Panc1 (cell line): Measurements from ENCODE around the gene MRPL17. TPM values are rescaled to one million over a fixed set of nuclear protein-coding genes. Genes with fewer than 3 reads are reported as not detected.

ENCODE experiments used
- ATAC-seq: fragments of 200-7000 bp; cut with Tn5 transposase; 2 replicates; pipeline ENCODE4 v1.9.1; 2020; ENCODE audit warnings: mild to moderate bottlenecking, moderate library complexity
- BruUV-seq: library from RNA; stranded (reverse); fragments of 400-500 nt; replicated peaks from 2 replicates; lab custom pipeline; 2021; lab: Mats Ljungman, UMichigan
- CTCF ChIA-PET: fragments of 300-600 bp; sonication (Branson Sonifier 250); formaldehyde crosslinking; loops from one replicate; lab custom pipeline; 2022; ENCODE audit warnings: antibody characterized with exemption; lab: Charles Lee
- POLR2A ChIA-PET: fragments of 300-600 bp; sonication (Branson Sonifier 250); formaldehyde crosslinking; loops from one replicate; lab custom pipeline; 2022; ENCODE audit warnings: antibody characterized with exemption; lab: Charles Lee
- DNase-seq: peaks from one replicate; pipeline ENCODE4 v3.0.0-alpha.2; 2010; ENCODE audit warnings: low read depth, low spot score
- H3K27ac ChIP-seq: 2 replicates; pipeline ENCODE4 v1.5.1; 2011; ENCODE audit warnings: mild to moderate bottlenecking, low read length, inconsistent platforms
- H3K27me3 ChIP-seq: fragments of 200-500 bp; sonication (Bioruptor generic); 2 replicates; pipeline ENCODE4 v1.6.0; 2014; ENCODE audit warnings: low read length, inconsistent platforms; ENCODE audit not compliant: control insufficient read depth, insufficient read depth
- H3K36me3 ChIP-seq: fragments of 200-500 bp; sonication (Bioruptor generic); 2 replicates; pipeline ENCODE4 v1.5.1; 2014; ENCODE audit warnings: inconsistent platforms, mild to moderate bottlenecking, low read length, moderate library complexity; ENCODE audit not compliant: control insufficient read depth, insufficient read depth
- H3K4me1 ChIP-seq: 2 replicates; pipeline ENCODE4 v1.5.1; 2011; ENCODE audit warnings: inconsistent platforms, mild to moderate bottlenecking, low read length, moderate library complexity; ENCODE audit not compliant: control insufficient read depth, insufficient read depth
- H3K4me3 ChIP-seq, 2 experiments: 2 replicates each; pipeline ENCODE4 v1.5.1; 2011 to 2012; ENCODE audit warnings: low read depth in 2 of 2, low read length in 2 of 2, mild to moderate bottlenecking in 2 of 2, inconsistent platforms in 1 of 2, moderate library complexity in 1 of 2
- H3K9me3 ChIP-seq: fragments of 200-500 bp; sonication (Bioruptor generic); 2 replicates; pipeline ENCODE4 v1.5.1; 2014; ENCODE audit warnings: low read depth, mild to moderate bottlenecking, inconsistent platforms, low read length, moderate library complexity; ENCODE audit not compliant: control insufficient read depth, insufficient read depth
- POLR2AphosphoS5 ChIP-seq: IDR thresholded peaks from 2 replicates; pipeline ENCODE4 v1.6.1; 2012; ENCODE audit warnings: mild to moderate bottlenecking, low read depth, low read length, moderate library complexity
- SIN3A ChIP-seq: IDR thresholded peaks from 2 replicates; pipeline ENCODE4 v1.6.1; 2012; ENCODE audit warnings: low read depth, mild to moderate bottlenecking, low read length, moderate library complexity, borderline replicate concordance; ENCODE audit not compliant: insufficient read depth
- TCF7L2 ChIP-seq: IDR thresholded peaks from 2 replicates; pipeline ENCODE4 v1.6.1; 2011; ENCODE audit warnings: mild to moderate bottlenecking, low read depth, low read length, inconsistent platforms
- in situ Hi-C: cut with HindIII; loops from 2 replicates; pipeline ENCODE4 v1.10.0; 2016; ENCODE audit warnings: low sequenced_read_pairs, low pct_unique_long_range_greater_than_20kb
- intact Hi-C: fragments of 100-400 bp; cut with micrococcal nuclease; formaldehyde crosslinking; loops from one replicate; pipeline ENCODE4 v1.10.0; 2022; ENCODE audit not compliant: unreplicated experiment
- total RNA-seq: library from RNA; stranded (reverse); gene quantifications from one replicate; pipeline ENCODE4 v1.2.1, GENCODE V29; 2021; ENCODE audit not compliant: unreplicated experiment
- TF ChIP-seq, protein P1 (sequence below), 2 experiments: IDR thresholded peaks; 2 replicates each; pipeline ENCODE4 v1.6.1; 2011 to 2012; ENCODE audit warnings: low read depth in 2 of 2, control low read depth in 1 of 2, low read length in 1 of 2, mild to moderate bottlenecking in 1 of 2, moderate library complexity in 1 of 2; ENCODE audit not compliant: insufficient read depth in 1 of 2
- TF ChIP-seq, protein P2 (sequence below): fragments of 450-650 bp; IDR thresholded peaks from 2 replicates; pipeline ENCODE4 v1.5.1; 2017; ENCODE audit warnings: mild to moderate bottlenecking

MRPL17 gene
- total RNA-seq, 1 experiment from 2014 or later, result 115 TPM

DNA sequence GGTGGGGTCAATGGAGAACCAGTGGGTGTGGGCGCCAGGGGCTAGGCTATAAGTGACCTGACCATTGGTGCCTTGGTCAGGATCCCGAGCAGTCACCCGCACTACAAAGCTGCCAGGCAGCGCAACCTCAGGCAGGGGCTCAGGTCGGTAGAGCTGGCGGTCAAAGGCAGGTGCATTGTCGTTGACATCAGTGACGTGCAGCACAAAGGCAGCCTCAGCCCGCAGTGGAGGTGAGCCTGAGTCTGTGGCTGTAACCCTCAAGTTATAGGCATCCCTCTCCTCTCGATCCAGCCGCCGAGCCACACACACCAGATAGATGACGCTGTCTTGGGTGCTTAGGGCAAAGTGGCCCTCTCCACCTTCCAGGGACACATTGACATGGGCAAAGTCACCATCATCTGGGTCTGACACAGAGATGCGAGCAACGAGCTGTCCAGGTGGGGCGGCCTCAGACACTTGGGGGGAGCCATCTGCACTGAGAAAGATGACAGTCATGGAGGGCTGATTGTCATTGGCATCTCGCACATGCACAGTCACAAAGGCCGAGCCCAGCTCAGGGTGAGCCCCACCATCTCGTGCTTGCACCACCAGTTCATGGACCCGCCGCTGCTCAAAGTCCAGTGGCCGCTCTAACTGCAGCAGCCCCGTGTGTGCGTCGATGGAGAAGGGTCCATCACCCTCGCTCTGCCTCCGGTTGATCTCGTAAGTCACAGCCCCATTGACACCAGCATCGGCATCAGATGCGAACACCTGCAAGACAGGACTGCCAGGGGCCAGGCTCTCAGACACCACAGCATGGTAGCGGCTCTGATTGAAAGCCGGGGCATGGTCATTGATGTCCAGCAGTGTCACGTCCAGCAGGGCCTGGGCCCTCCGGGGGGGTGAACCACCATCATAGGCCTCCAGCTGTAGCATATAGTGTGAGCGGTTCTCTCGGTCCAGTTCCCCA, 42.8 kb downstream of the MRPL17 start:
- ChIA-PET POLR2A (no interaction called here), CTCF (no interaction called here)

DNA sequence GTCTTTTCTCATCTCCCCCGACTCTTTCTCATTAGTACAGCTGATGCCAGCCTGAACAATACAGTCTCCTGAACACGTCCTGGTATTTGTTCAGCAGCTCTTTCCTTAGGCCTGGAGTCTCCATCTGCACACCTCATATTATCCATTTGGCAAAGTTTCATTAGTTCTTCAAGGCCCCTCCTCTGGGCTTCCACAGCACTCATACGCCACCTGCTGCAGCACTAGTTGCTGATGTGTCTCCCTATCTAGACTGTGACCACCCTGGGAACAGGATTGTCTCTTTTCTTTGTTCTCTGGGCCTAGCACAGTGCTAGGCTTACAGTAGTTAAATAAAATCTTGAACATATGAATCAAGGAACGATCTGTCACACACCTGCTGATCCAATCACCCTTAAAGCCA, 44.7 kb downstream of the MRPL17 start:
- POLR2A ChIA-PET, result no interaction called here
- in situ Hi-C loops, result no loop called here
- TF ChIP-seq TCF7L2 (no peak), POLR2AphosphoS5 (no peak), SIN3A (no peak)
- TF ChIP-seq, protein P1, sequence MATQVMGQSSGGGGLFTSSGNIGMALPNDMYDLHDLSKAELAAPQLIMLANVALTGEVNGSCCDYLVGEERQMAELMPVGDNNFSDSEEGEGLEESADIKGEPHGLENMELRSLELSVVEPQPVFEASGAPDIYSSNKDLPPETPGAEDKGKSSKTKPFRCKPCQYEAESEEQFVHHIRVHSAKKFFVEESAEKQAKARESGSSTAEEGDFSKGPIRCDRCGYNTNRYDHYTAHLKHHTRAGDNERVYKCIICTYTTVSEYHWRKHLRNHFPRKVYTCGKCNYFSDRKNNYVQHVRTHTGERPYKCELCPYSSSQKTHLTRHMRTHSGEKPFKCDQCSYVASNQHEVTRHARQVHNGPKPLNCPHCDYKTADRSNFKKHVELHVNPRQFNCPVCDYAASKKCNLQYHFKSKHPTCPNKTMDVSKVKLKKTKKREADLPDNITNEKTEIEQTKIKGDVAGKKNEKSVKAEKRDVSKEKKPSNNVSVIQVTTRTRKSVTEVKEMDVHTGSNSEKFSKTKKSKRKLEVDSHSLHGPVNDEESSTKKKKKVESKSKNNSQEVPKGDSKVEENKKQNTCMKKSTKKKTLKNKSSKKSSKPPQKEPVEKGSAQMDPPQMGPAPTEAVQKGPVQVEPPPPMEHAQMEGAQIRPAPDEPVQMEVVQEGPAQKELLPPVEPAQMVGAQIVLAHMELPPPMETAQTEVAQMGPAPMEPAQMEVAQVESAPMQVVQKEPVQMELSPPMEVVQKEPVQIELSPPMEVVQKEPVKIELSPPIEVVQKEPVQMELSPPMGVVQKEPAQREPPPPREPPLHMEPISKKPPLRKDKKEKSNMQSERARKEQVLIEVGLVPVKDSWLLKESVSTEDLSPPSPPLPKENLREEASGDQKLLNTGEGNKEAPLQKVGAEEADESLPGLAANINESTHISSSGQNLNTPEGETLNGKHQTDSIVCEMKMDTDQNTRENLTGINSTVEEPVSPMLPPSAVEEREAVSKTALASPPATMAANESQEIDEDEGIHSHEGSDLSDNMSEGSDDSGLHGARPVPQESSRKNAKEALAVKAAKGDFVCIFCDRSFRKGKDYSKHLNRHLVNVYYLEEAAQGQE (IDR thresholded peaks at IDR 0.05; ENCODE audit: insufficient read depth in 1 of 2, low read depth in 2 of 2, low read length in 1 of 2), result no peak
- TF ChIP-seq, protein P2, sequence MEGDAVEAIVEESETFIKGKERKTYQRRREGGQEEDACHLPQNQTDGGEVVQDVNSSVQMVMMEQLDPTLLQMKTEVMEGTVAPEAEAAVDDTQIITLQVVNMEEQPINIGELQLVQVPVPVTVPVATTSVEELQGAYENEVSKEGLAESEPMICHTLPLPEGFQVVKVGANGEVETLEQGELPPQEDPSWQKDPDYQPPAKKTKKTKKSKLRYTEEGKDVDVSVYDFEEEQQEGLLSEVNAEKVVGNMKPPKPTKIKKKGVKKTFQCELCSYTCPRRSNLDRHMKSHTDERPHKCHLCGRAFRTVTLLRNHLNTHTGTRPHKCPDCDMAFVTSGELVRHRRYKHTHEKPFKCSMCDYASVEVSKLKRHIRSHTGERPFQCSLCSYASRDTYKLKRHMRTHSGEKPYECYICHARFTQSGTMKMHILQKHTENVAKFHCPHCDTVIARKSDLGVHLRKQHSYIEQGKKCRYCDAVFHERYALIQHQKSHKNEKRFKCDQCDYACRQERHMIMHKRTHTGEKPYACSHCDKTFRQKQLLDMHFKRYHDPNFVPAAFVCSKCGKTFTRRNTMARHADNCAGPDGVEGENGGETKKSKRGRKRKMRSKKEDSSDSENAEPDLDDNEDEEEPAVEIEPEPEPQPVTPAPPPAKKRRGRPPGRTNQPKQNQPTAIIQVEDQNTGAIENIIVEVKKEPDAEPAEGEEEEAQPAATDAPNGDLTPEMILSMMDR, result no peak
- ATAC-seq, result no peak; the same call in 1 of the 2 replicates
- intact Hi-C loops, result no loop called here
- Histone ChIP-seq H3K27ac (0 out of 2 replicates have a peak overlapping the region, but pooled peaks have one; percentile 5), H3K36me3 (no peaks in the 10 kb centered on the region), H3K27me3 (peaks cover 5% of the 10 kb centered on the region; the same call in 1 of the 2 replicates), H3K4me1 (peaks cover 14% of the 10 kb centered on the region), H3K9me3 (no peaks in the 10 kb centered on the region), H3K4me3 (no peak overlapping the region)
- DNase-seq, result no peak
- CTCF ChIA-PET, result interaction anchor here (0.5 kb wide), 1 partner anchor 25 kb away, joined by 5 read pairs; no protein-coding TSS in a partner anchor
- no TSS peak for BruUV-seq

More for the DNA sequence above, 42.8 kb downstream of the MRPL17 start:
- Histone ChIP-seq H3K27me3 (peaks cover 10% of the 10 kb centered on the region), H3K36me3 (no peaks in the 10 kb centered on the region), H3K27ac (no peak overlapping the region), H3K4me1 (peaks cover 11% of the 10 kb centered on the region), H3K9me3 (no peaks in the 10 kb centered on the region), H3K4me3 (no peak overlapping the region)
- DNase-seq (no peak), ATAC-seq (no peak)
- no TSS peak for BruUV-seq
- no peak for TF ChIP-seq POLR2AphosphoS5
- TF ChIP-seq, protein P1 (IDR thresholded peaks at IDR 0.05; ENCODE audit: insufficient read depth in 1 of 2, low read depth in 2 of 2, low read length in 1 of 2), result no peak
- TF ChIP-seq, protein P2, result no peak
- no peak for TF ChIP-seq TCF7L2
- no peak for TF ChIP-seq SIN3A
- in situ Hi-C loops (no loop called here), intact Hi-C loops (no loop called here)
